Measurements from ENCODE around the gene FOXN4. TPM values are rescaled to one million over a fixed set of nuclear protein-coding genes. Genes with fewer than 3 reads are reported as not detected.

The FOXN4 gene
- total and polyA plus RNA-seq, 9 of the 15 experiments (the other 6 are each of a cell fraction or from before 2014, with no cell fraction given): not detected

DNA sequence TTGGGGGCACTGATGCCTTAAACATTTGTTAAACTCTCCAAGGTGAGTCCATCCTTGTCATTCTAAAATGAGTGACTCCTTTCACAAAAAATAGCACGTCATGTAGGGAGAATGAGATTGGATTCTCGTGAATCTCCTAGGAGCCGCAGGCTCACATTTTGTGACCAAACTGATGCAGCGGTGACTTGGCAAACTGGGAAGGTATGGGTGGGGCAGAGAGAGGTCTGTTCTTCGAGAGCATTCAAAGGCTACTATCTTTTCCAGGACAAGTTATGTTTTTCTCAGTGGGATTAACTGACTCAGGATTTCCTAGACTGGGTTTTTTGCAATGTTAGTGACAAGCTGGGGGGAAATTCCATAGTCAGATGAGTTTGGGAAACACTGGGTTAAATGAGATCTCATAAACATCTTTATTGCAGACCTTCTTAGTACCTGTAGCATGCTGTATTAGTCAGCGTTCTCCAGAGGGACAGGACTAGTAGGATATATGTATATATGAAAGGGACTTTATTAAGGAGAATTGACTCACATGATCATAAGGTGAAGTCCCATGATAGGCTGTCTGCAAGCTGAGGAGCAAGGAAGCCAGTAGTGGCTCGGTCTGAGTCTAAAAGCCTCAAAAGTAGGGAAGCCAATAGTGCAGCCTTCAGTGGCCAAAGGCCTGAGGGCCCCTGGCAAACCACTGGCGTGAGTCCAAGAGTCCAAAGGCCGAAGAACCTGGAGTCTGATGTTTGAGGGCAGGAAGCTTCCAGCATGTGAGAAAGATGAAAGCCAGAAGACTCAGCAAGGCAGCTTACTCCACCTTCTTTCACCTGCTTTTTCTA lies 61.0 kb downstream of the FOXN4 start (continued):
- no peak for TF ChIP-seq MYC (IDR thresholded peaks at IDR 0.05; ENCODE audit: low read depth, low read length)
- TF ChIP-seq MYC (CRISPR knock-in tag; IDR thresholded peaks at IDR 0.05; ENCODE audit: borderline replicate concordance, low read depth): no peak
- no peak for TF ChIP-seq U2AF1 (optimal IDR thresholded peaks at IDR 0.05; ENCODE audit: low read depth, low read length)
- TF ChIP-seq PTTG1 (tag; IDR thresholded peaks at IDR 0.05; ENCODE audit: low read depth): no peak
- no peak for TF ChIP-seq CAMTA2 (CRISPR knock-in tag; conservative IDR thresholded peaks at IDR 0.05)
- TF ChIP-seq, protein P1, sequence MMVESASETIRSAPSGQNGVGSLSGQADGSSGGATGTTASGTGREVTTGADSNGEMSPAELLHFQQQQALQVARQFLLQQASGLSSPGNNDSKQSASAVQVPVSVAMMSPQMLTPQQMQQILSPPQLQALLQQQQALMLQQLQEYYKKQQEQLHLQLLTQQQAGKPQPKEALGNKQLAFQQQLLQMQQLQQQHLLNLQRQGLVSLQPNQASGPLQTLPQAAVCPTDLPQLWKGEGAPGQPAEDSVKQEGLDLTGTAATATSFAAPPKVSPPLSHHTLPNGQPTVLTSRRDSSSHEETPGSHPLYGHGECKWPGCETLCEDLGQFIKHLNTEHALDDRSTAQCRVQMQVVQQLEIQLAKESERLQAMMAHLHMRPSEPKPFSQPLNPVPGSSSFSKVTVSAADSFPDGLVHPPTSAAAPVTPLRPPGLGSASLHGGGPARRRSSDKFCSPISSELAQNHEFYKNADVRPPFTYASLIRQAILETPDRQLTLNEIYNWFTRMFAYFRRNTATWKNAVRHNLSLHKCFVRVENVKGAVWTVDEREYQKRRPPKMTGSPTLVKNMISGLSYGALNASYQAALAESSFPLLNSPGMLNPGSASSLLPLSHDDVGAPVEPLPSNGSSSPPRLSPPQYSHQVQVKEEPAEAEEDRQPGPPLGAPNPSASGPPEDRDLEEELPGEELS (CRISPR knock-in tag; IDR thresholded peaks at IDR 0.05; ENCODE audit: borderline replicate concordance): no peak
- TF ChIP-seq, protein P2, sequence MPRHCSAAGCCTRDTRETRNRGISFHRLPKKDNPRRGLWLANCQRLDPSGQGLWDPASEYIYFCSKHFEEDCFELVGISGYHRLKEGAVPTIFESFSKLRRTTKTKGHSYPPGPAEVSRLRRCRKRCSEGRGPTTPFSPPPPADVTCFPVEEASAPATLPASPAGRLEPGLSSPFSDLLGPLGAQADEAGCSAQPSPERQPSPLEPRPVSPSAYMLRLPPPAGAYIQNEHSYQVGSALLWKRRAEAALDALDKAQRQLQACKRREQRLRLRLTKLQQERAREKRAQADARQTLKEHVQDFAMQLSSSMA (CRISPR knock-in tag; IDR thresholded peaks at IDR 0.05): no peak
- no peak for TF ChIP-seq MNT (conservative IDR thresholded peaks at IDR 0.05)
- TF ChIP-seq, protein P3, sequence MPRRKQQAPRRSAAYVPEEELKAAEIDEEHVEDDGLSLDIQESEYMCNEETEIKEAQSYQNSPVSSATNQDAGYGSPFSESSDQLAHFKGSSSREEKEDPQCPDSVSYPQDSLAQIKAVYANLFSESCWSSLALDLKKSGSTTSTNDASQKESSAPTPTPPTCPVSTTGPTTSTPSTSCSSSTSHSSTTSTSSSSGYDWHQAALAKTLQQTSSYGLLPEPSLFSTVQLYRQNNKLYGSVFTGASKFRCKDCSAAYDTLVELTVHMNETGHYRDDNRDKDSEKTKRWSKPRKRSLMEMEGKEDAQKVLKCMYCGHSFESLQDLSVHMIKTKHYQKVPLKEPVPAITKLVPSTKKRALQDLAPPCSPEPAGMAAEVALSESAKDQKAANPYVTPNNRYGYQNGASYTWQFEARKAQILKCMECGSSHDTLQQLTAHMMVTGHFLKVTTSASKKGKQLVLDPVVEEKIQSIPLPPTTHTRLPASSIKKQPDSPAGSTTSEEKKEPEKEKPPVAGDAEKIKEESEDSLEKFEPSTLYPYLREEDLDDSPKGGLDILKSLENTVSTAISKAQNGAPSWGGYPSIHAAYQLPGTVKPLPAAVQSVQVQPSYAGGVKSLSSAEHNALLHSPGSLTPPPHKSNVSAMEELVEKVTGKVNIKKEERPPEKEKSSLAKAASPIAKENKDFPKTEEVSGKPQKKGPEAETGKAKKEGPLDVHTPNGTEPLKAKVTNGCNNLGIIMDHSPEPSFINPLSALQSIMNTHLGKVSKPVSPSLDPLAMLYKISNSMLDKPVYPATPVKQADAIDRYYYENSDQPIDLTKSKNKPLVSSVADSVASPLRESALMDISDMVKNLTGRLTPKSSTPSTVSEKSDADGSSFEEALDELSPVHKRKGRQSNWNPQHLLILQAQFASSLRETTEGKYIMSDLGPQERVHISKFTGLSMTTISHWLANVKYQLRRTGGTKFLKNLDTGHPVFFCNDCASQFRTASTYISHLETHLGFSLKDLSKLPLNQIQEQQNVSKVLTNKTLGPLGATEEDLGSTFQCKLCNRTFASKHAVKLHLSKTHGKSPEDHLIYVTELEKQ (CRISPR knock-in tag; IDR thresholded peaks at IDR 0.05): no peak
- no peak for TF ChIP-seq SMAD1 (IDR thresholded peaks at IDR 0.05; ENCODE audit: low read depth, low read length, partially characterized antibody)
- no peak for TF ChIP-seq RBBP5 (IDR thresholded peaks at IDR 0.05; ENCODE audit: borderline replicate concordance, insufficient read depth, low read length, poor library complexity, severe bottlenecking)
- TF ChIP-seq NFE2 (IDR thresholded peaks at IDR 0.05; ENCODE audit: low read depth): peak; percentile 43; the same call in 1 of the 2 replicates
